Mesendoderm (in vitro differentiated cells): Measurements from ENCODE around the gene FBXO9.
"Not testable (repeated sequence)": the region's sequence is repeated elsewhere in the genome, so short reads cannot be mapped to it uniquely, and the experiment has no call there.

Source experiments
- DNase-seq: peaks from one replicate; pipeline ENCODE4 v3.0.0; 2013
- H2AK5ac ChIP-seq: 2 replicates; pipeline ENCODE4 v1.6.1; 2013; ENCODE audit warnings: low read length, inconsistent platforms
- H2BK120ac ChIP-seq: 2 replicates; pipeline ENCODE4 v1.6.1; 2013; ENCODE audit warnings: low read depth, mild to moderate bottlenecking, low read length, moderate library complexity, mixed read lengths
- H2BK15ac ChIP-seq: replicated peaks from 2 replicates; pipeline ENCODE4 v1.6.1; 2013; ENCODE audit warnings: low read depth, mild to moderate bottlenecking, moderate library complexity
- H2BK5ac ChIP-seq: 2 replicates; pipeline ENCODE4 v1.6.1; 2013; ENCODE audit warnings: low read length, inconsistent platforms
- H3K18ac ChIP-seq: 2 replicates; pipeline ENCODE4 v1.6.1; 2013; ENCODE audit warnings: mild to moderate bottlenecking, low read length, mixed read lengths
- H3K23ac ChIP-seq: one replicate; pipeline ENCODE4 v1.6.1; 2013; ENCODE audit warnings: low read length
- H3K27ac ChIP-seq: 2 replicates; pipeline ENCODE4 v1.5.1; 2013; ENCODE audit warnings: low read depth, mild to moderate bottlenecking, inconsistent platforms, low read length, moderate library complexity
- H3K27me3 ChIP-seq: 2 replicates; pipeline ENCODE4 v1.6.1; 2013; ENCODE audit warnings: low read length, control low read depth, mild to moderate bottlenecking, inconsistent platforms; ENCODE audit not compliant: insufficient read depth, poor library complexity
- H3K36me3 ChIP-seq: 2 replicates; pipeline ENCODE4 v1.6.1; 2013; ENCODE audit warnings: low read length, inconsistent platforms; ENCODE audit not compliant: control insufficient read depth, insufficient read depth
- H3K4ac ChIP-seq: one replicate; pipeline ENCODE4 v1.6.1; 2013; ENCODE audit warnings: low read depth, mild to moderate bottlenecking, low read length, moderate library complexity
- H3K4me1 ChIP-seq: 2 replicates; pipeline ENCODE4 v1.6.1; 2013; ENCODE audit warnings: low read depth, low read length, inconsistent platforms; ENCODE audit not compliant: control insufficient read depth
- H3K4me2 ChIP-seq: 2 replicates; pipeline ENCODE4 v1.6.1; 2013; ENCODE audit warnings: low read length
- H3K4me3 ChIP-seq: 2 replicates; pipeline ENCODE4 v1.5.1; 2013; ENCODE audit warnings: mild to moderate bottlenecking, low read length
- H3K56ac ChIP-seq: one replicate; pipeline ENCODE4 v1.6.1; 2013; ENCODE audit warnings: low read length
- H3K79me1 ChIP-seq: 2 replicates; pipeline ENCODE4 v1.6.1; 2013; ENCODE audit warnings: low read length, inconsistent platforms
- H3K79me2 ChIP-seq: 2 replicates; pipeline ENCODE4 v1.6.1; 2013; ENCODE audit warnings: mild to moderate bottlenecking, low read length; ENCODE audit not compliant: control insufficient read depth, insufficient read depth
- H3K9ac ChIP-seq: 2 replicates; pipeline ENCODE4 v1.6.1; 2013; ENCODE audit warnings: low read length, inconsistent platforms
- H4K5ac ChIP-seq: one replicate; pipeline ENCODE4 v1.6.1; 2013; ENCODE audit warnings: low read length
- H4K8ac ChIP-seq: one replicate; pipeline ENCODE4 v1.6.1; 2013; ENCODE audit warnings: low read depth, mild to moderate bottlenecking, control low read depth, low read length, moderate library complexity
- WGBS: extraction: QIAGEN DNeasy Blood & Tissue Kit; methylation state at CpG from one replicate; pipeline ENCODE4 v1.1.7; 2013; ENCODE audit warnings: low lambda C conversion rate, missing lambda C conversion rate; ENCODE audit not compliant: insufficient coverage; ENCODE audit errors: extremely low coverage; 5-methylcytosine and 5-hydroxymethylcytosine counted together

Gene FBXO9

GRCh38 chr6:53048431-53049195, 16.6 kb upstream of the FBXO9 start:
- no peak overlapping the region for H4K8ac ChIP-seq
- no peaks in the 10 kb centered on the region for H3K27me3 ChIP-seq
- no peak overlapping the region for H3K9ac ChIP-seq
- no peak overlapping the region for H3K4ac ChIP-seq
- no peak overlapping the region for H4K5ac ChIP-seq
- no peak overlapping the region for H2BK15ac ChIP-seq
- H3K27ac ChIP-seq: no peak overlapping the region
- no CpG with 5 or more reads among the region's 9 CpGs for WGBS
- no peak overlapping the region for H3K4me2 ChIP-seq
- no peak overlapping the region for H2BK5ac ChIP-seq
- no peak overlapping the region for H2AK5ac ChIP-seq
- H3K79me1 ChIP-seq: no peaks in the 10 kb centered on the region
- DNase-seq: no peak
- H3K18ac ChIP-seq: no peak overlapping the region
- peaks cover 6% of the 10 kb centered on the region for H3K4me1 ChIP-seq
- no peaks in the 10 kb centered on the region for H3K79me2 ChIP-seq
- no peak overlapping the region for H3K23ac ChIP-seq
- no peak overlapping the region for H2BK120ac ChIP-seq
- no peak overlapping the region for H3K56ac ChIP-seq
- no peak overlapping the region for H3K4me3 ChIP-seq
- H3K36me3 ChIP-seq: no peaks in the 10 kb centered on the region

GRCh38 chr6:53049415-53049814, 15.8 kb upstream of the FBXO9 start:
- no peak overlapping the region for H2BK120ac ChIP-seq
- H3K4ac ChIP-seq: no peak overlapping the region
- H3K79me2 ChIP-seq: no peaks in the 10 kb centered on the region
- H3K4me3 ChIP-seq: no peak overlapping the region
- no CpG with 5 or more reads among the region's 1 CpG for WGBS
- peaks cover 3% of the 10 kb centered on the region for H3K4me1 ChIP-seq
- H3K36me3 ChIP-seq: no peaks in the 10 kb centered on the region
- H3K18ac ChIP-seq: no peak overlapping the region
- peaks cover 4% of the 10 kb centered on the region for H3K79me1 ChIP-seq
- H3K27me3 ChIP-seq: no peaks in the 10 kb centered on the region
- H4K5ac ChIP-seq: no peak overlapping the region
- no peak overlapping the region for H3K9ac ChIP-seq
- H2BK5ac ChIP-seq: no peak overlapping the region
- H3K23ac ChIP-seq: no peak overlapping the region
- H3K27ac ChIP-seq: no peak overlapping the region
- H2BK15ac ChIP-seq: no peak overlapping the region
- no peak overlapping the region for H2AK5ac ChIP-seq
- no peak for DNase-seq
- no peak overlapping the region for H3K4me2 ChIP-seq
- no peak overlapping the region for H4K8ac ChIP-seq
- H3K56ac ChIP-seq: no peak overlapping the region

GRCh38 chr6:53052152-53052551, 13.1 kb upstream of the FBXO9 start:
- not testable (repeated sequence) for H3K79me1 ChIP-seq, H3K9ac ChIP-seq, H4K5ac ChIP-seq, H2BK5ac ChIP-seq, H3K4me2 ChIP-seq, H3K27ac ChIP-seq, H4K8ac ChIP-seq, H3K79me2 ChIP-seq, H2BK120ac ChIP-seq, H3K56ac ChIP-seq, H3K4me3 ChIP-seq, H2AK5ac ChIP-seq, H3K4ac ChIP-seq, H3K23ac ChIP-seq, DNase-seq, H3K36me3 ChIP-seq, H2BK15ac ChIP-seq, H3K18ac ChIP-seq, H3K27me3 ChIP-seq, H3K4me1 ChIP-seq
- WGBS: no CpG with 5 or more reads among the region's 3 CpGs

GRCh38 chr6:53054532-53054931, 10.7 kb upstream of the FBXO9 start:
- Histone ChIP-seq H3K23ac (no peak overlapping the region), H2AK5ac (no peak overlapping the region), H3K4me1 (no peaks in the 10 kb centered on the region), H2BK15ac (no peak overlapping the region), H3K4me3 (no peak overlapping the region), H3K18ac (no peak overlapping the region), H3K36me3 (no peaks in the 10 kb centered on the region), H4K5ac (no peak overlapping the region), H4K8ac (no peak overlapping the region), H3K4ac (no peak overlapping the region), H3K79me2 (peaks cover 14% of the 10 kb centered on the region), H3K27me3 (no peaks in the 10 kb centered on the region), H3K56ac (no peak overlapping the region), H2BK5ac (no peak overlapping the region), H3K9ac (no peak overlapping the region), H3K4me2 (no peak overlapping the region), H3K27ac (no peak overlapping the region), H2BK120ac (no peak overlapping the region), H3K79me1 (peaks cover 18% of the 10 kb centered on the region)
- WGBS: no CpG with 5 or more reads among the region's 4 CpGs
- no peak for DNase-seq

GRCh38 chr6:53055873-53056272, 9.3 kb upstream of the FBXO9 start:
- H3K27ac ChIP-seq: no peak overlapping the region
- no peaks in the 10 kb centered on the region for H3K36me3 ChIP-seq
- H4K5ac ChIP-seq: no peak overlapping the region
- H3K27me3 ChIP-seq: no peaks in the 10 kb centered on the region
- H3K18ac ChIP-seq: no peak overlapping the region
- WGBS: no CpG with 5 or more reads among the region's 5 CpGs
- no peak overlapping the region for H2BK120ac ChIP-seq
- H3K79me2 ChIP-seq: peaks cover 16% of the 10 kb centered on the region
- no peak overlapping the region for H3K4ac ChIP-seq
- H2BK5ac ChIP-seq: no peak overlapping the region
- no peak overlapping the region for H2AK5ac ChIP-seq
- no peak overlapping the region for H3K9ac ChIP-seq
- peaks cover 19% of the 10 kb centered on the region for H3K79me1 ChIP-seq
- H3K23ac ChIP-seq: no peak overlapping the region
- no peak overlapping the region for H2BK15ac ChIP-seq
- no peaks in the 10 kb centered on the region for H3K4me1 ChIP-seq
- no peak overlapping the region for H3K4me3 ChIP-seq
- no peak overlapping the region for H3K4me2 ChIP-seq
- H4K8ac ChIP-seq: no peak overlapping the region
- no peak overlapping the region for H3K56ac ChIP-seq
- peak; percentile 28 for DNase-seq

- no peak overlapping the region for H3K4me2 ChIP-seq
- H4K8ac ChIP-seq: no peak overlapping the region
- no peak overlapping the region for H2AK5ac ChIP-seq
- no peaks in the 10 kb centered on the region for H3K4me1 ChIP-seq
- no peak overlapping the region for H3K4ac ChIP-seq
- H2BK15ac ChIP-seq: no peak overlapping the region
- no peak for DNase-seq
- no peak overlapping the region for H3K9ac ChIP-seq
- no peaks in the 10 kb centered on the region for H3K27me3 ChIP-seq
- peaks cover 16% of the 10 kb centered on the region for H3K79me2 ChIP-seq
- no peak overlapping the region for H3K4me3 ChIP-seq
- no peak overlapping the region for H2BK120ac ChIP-seq
- WGBS: no CpG with 5 or more reads among the region's 3 CpGs
- H4K5ac ChIP-seq: no peak overlapping the region
- H3K79me1 ChIP-seq: peaks cover 19% of the 10 kb centered on the region
- H2BK5ac ChIP-seq: no peak overlapping the region
- no peaks in the 10 kb centered on the region for H3K36me3 ChIP-seq
- H3K18ac ChIP-seq: no peak overlapping the region
- H3K56ac ChIP-seq: no peak overlapping the region
- H3K23ac ChIP-seq: no peak overlapping the region
- H3K27ac ChIP-seq: no peak overlapping the region
These were observed 8.9 kb upstream of the FBXO9 start for GRCh38 chr6:53056273-53056672.
